Ascending aorta (tissue), 2 donors: ENCODE data around the gene SGIP1. TPM values are rescaled to one million over a fixed set of nuclear protein-coding genes. Genes with fewer than 3 reads are reported as not detected.

ENCODE experiments used
- DNase-seq, 2 donors: peaks; one replicate each; pipeline ENCODE4 v3.0.0-alpha.2; 2019; ENCODE audit warnings: low spot score in 2 of 2
- H3K27ac ChIP-seq, 2 donors: fragments of 200-600 bp; sonication (generic); one replicate each; pipeline ENCODE4 v1.5.1; 2016 to 2017; ENCODE audit warnings: mild to moderate bottlenecking in 1 of 2
- H3K27me3 ChIP-seq: fragments of 200-600 bp; sonication (generic); one replicate; pipeline ENCODE4 v1.5.1; 2017
- H3K36me3 ChIP-seq, 2 donors: fragments of 200-600 bp; sonication (generic); one replicate each; pipeline ENCODE4 v1.5.1; 2016
- H3K4me1 ChIP-seq, 2 donors: fragments of 200-600 bp; sonication (generic); one replicate each; pipeline ENCODE4 v1.5.1; 2016 to 2017; ENCODE audit warnings: mild to moderate bottlenecking in 1 of 2
- H3K4me3 ChIP-seq, 2 donors: fragments of 200-600 bp; sonication (generic); one replicate each; pipeline ENCODE4 v1.5.1; 2016 to 2017; ENCODE audit warnings: mild to moderate bottlenecking in 1 of 2
- H3K9me3 ChIP-seq, 2 donors: fragments of 200-600 bp; sonication (generic); one replicate each; pipeline ENCODE4 v1.5.1; 2016
- intact Hi-C: fragments of 100-400 bp; cut with DNase I; formaldehyde crosslinking; loops from one replicate; pipeline ENCODE4 v1.15.1; 2023
- total RNA-seq: library from RNA; depleted of rRNA; stranded (reverse); fragments of >200 nt; gene quantifications from one replicate; pipeline ENCODE4 v1.1.0, GENCODE V29; 2016
- TF ChIP-seq, protein P1 (sequence below), 3 experiments: fragments of 200-600 bp in 2 of 3; fragments of 450-650 bp in 1 of 3; sonication (generic) in 2 of 3; IDR thresholded peaks; one replicate each; pipeline ENCODE4 v1.5.1; 2016 to 2019; ENCODE audit warnings: antibody characterized with exemption in 3 of 3, mild to moderate bottlenecking in 1 of 3, moderate library complexity in 1 of 3

SGIP1 gene, protein sequence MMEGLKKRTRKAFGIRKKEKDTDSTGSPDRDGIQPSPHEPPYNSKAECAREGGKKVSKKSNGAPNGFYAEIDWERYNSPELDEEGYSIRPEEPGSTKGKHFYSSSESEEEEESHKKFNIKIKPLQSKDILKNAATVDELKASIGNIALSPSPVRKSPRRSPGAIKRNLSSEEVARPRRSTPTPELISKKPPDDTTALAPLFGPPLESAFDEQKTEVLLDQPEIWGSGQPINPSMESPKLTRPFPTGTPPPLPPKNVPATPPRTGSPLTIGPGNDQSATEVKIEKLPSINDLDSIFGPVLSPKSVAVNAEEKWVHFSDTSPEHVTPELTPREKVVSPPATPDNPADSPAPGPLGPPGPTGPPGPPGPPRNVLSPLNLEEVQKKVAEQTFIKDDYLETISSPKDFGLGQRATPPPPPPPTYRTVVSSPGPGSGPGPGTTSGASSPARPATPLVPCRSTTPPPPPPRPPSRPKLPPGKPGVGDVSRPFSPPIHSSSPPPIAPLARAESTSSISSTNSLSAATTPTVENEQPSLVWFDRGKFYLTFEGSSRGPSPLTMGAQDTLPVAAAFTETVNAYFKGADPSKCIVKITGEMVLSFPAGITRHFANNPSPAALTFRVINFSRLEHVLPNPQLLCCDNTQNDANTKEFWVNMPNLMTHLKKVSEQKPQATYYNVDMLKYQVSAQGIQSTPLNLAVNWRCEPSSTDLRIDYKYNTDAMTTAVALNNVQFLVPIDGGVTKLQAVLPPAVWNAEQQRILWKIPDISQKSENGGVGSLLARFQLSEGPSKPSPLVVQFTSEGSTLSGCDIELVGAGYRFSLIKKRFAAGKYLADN
- 1.6 TPM for total RNA-seq

DNA sequence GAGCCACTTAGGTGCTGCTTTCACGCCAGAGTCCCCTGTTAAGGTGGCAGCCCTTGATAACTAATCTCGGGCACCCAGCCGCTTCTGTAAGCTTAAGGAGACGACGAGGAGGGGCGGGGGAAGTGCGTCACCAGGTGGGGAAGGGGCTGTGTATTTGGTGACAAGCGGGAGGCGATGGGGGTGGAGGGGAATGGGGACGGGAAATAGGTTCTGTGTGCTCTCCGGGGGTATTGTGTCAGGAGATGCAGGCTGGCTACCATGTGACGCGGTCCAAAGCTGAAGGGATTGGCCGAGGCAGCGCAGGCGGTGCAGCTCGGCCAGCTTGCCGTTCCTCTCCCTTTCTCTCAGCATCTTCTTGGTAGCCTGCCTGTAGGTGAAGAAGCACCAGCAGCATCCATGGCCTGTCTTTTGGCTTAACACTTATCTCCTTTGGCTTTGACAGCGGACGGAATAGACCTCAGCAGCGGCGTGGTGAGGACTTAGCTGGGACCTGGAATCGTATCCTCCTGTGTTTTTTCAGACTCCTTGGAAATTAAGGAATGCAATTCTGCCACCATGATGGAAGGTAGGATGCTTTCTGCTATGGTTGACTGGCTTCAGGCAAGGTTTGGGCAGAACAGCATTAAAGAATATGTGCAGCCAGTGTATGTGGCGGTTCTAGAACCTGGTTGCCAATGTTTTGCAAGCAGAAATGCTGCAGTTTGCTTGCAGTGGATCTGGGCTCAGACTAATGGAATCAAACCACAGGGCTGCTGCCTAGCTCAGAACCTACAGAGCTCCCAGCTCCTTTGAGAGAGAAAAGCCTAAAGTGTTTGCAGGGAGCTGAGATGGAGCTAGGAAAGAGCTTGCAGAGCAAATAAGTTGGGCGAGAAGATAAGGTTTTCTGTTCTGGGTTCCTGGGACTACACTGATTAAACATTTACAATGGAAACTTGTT lies at the start of gene SGIP1:
SGIP1 (plus strand) TSS at position 350 of the 937 bp plus-strand sequence; CDS start at position 556, 206 bp downstream.
- Histone ChIP-seq H3K4me1 (peaks cover 3 to 7% of the 10 kb centered on the region in 2 donors), H3K27me3 (no peaks in the 10 kb centered on the region), H3K27ac (peak within 1 kb of the TSS; percentile 92 to 95), H3K4me3 (peak within 1 kb of the TSS; percentile 58 to 71), H3K9me3 (no peaks in the 10 kb centered on the region), H3K36me3 (no peaks in the 10 kb centered on the region)
- intact Hi-C loops = loop anchor here (1.0 to 10.0 kb wide), 3 partner anchors 8 to 191 kb away; no protein-coding TSS in a partner anchor
- TF ChIP-seq, protein P1, sequence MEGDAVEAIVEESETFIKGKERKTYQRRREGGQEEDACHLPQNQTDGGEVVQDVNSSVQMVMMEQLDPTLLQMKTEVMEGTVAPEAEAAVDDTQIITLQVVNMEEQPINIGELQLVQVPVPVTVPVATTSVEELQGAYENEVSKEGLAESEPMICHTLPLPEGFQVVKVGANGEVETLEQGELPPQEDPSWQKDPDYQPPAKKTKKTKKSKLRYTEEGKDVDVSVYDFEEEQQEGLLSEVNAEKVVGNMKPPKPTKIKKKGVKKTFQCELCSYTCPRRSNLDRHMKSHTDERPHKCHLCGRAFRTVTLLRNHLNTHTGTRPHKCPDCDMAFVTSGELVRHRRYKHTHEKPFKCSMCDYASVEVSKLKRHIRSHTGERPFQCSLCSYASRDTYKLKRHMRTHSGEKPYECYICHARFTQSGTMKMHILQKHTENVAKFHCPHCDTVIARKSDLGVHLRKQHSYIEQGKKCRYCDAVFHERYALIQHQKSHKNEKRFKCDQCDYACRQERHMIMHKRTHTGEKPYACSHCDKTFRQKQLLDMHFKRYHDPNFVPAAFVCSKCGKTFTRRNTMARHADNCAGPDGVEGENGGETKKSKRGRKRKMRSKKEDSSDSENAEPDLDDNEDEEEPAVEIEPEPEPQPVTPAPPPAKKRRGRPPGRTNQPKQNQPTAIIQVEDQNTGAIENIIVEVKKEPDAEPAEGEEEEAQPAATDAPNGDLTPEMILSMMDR (IDR thresholded peaks at IDR 0.05) = no peak
- DNase-seq = peak; percentile 46 to 88

DNA sequence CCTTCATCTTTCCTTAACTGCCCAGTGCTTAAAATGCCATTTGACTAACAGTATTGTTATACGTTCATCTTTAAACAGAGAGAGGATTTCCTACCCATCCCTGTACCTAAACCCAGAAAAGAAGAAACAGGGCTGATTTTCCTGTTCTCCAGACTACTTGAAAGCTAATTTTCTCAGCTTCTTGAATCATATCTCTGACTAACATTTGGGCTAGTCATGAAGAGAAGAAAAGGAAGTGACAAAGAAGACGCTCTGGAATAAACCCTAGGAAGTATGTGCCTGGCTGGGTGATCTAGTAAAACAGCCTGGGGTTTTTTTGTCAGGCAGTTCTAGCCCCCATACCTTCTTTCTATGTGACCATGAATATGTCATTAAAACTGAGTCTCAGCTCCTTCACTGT lies 44.8 kb upstream of the SGIP1 start:
- H3K27me3 ChIP-seq = no peaks in the 10 kb centered on the region
- no peaks in the 10 kb centered on the region for H3K4me1 ChIP-seq
- no peaks in the 10 kb centered on the region for H3K9me3 ChIP-seq
- H3K4me3 ChIP-seq = no peak overlapping the region
- intact Hi-C loops = no loop called here
- DNase-seq = no peak
- no peak overlapping the region for H3K27ac ChIP-seq
- no peaks in the 10 kb centered on the region for H3K36me3 ChIP-seq
- TF ChIP-seq, protein P1 (IDR thresholded peaks at IDR 0.05) = no peak

DNA sequence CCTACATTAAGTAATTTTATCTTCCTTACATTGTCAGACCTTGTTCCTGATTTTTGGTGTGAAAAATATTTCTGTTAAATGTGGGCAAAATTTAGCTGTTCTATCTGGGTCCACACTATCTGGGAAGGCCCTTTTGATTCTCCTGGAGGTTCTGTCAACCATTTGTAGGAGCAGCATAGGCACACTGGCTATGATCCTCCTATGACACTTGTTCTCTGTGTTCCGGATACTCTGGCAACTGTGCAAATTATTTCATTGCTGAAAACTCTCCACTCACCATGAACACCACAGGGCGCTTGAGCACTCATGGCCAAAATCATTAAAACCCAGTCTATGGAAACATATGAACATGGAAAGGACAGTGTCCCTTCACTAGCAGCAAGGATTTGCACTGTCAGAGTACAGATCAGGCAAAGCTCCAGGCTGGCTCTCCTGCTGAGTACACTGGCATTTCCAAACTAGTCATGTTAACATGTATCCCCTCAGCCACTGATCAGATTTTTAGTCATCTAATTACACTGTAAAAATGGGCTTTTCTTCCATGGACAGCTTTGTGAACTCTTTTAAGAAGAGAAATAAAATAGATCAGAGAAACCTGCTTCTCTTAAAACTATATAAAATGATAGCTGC lies 43.9 kb upstream of the SGIP1 start:
- H3K4me1 ChIP-seq = no peaks in the 10 kb centered on the region
- no peaks in the 10 kb centered on the region for H3K27me3 ChIP-seq
- no peak overlapping the region for H3K27ac ChIP-seq
- no peak overlapping the region for H3K4me3 ChIP-seq
- no peaks in the 10 kb centered on the region for H3K36me3 ChIP-seq
- DNase-seq = no peak
- H3K9me3 ChIP-seq = no peaks in the 10 kb centered on the region
- TF ChIP-seq, protein P1 (IDR thresholded peaks at IDR 0.05) = no peak
- intact Hi-C loops = no loop called here

GRCh38 chr1:66490816-66491215 lies 43.1 kb upstream of the SGIP1 start:
- no peaks in the 10 kb centered on the region for H3K4me1 ChIP-seq
- no peak for DNase-seq
- TF ChIP-seq, protein P1 (IDR thresholded peaks at IDR 0.05) = no peak
- H3K36me3 ChIP-seq = no peaks in the 10 kb centered on the region
- H3K4me3 ChIP-seq = no peak overlapping the region
- no peak overlapping the region for H3K27ac ChIP-seq
- intact Hi-C loops = no loop called here
- no peaks in the 10 kb centered on the region for H3K9me3 ChIP-seq
- H3K27me3 ChIP-seq = no peaks in the 10 kb centered on the region

- no peaks in the 10 kb centered on the region for H3K27me3 ChIP-seq
- H3K4me3 ChIP-seq = no peak overlapping the region
- intact Hi-C loops = no loop called here
- H3K36me3 ChIP-seq = no peaks in the 10 kb centered on the region
- no peaks in the 10 kb centered on the region for H3K9me3 ChIP-seq
- TF ChIP-seq, protein P1 (IDR thresholded peaks at IDR 0.05) = no peak
- no peak overlapping the region for H3K27ac ChIP-seq
- H3K4me1 ChIP-seq = no peaks in the 10 kb centered on the region
- no peak for DNase-seq
These were observed 41.5 kb upstream of the SGIP1 start for GRCh38 chr1:66492424-66492823.
